SW 1271 (cell line): ENCODE results near the gene SLC38A4.
A peak's percentile ranks its signal among the peaks of the same experiment; 100 is the strongest.

Experiments used
- DNase-seq, 2 experiments: peaks; one replicate each; lab custom pipeline; 2025; lab: John Stamatoyannopoulos, UW

Gene SLC38A4

DNA sequence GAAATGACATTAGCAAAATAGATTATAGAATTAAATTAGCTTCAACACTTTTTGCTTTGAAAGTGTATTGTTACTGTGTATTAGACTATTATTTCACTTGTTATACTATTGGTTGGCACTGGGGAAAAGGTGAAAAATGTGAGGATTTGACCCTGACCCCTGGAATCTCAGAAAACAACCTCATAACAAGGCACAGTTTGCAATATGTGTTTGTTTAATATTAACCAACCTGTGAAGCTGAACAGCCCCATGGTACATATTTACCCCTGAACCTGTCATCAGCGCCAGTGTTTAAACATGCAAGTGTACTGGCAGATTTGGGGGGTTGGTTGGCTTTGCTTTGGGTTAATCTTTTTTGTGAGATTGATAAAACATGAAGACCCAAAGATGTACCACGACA is 11.7 kb downstream of the SLC38A4 start:
- no peak for DNase-seq

DNA sequence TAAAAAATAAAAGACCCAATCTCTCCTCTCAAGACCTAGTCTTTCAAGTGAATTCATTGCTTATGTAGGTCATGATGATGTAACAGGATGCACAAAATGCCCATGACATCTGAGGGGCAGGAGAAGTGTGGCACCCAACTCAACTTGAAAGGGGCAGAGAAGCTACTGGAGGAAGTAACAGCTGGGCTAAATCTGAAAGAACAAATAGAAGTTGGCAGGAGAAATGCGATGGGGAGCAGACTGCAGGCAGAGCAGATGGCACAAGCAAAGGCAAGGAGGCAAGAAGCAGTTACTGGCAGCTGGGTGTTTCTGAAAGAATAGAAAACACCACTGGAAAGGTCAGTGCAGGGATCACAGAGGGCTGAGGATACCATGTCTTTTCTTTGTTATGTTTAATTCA is 14.6 kb downstream of the SLC38A4 start:
- DNase-seq: no peak

GRCh38 chr12:46808955-46809697 is 16.7 kb downstream of the SLC38A4 start:
- no peak for DNase-seq

DNA sequence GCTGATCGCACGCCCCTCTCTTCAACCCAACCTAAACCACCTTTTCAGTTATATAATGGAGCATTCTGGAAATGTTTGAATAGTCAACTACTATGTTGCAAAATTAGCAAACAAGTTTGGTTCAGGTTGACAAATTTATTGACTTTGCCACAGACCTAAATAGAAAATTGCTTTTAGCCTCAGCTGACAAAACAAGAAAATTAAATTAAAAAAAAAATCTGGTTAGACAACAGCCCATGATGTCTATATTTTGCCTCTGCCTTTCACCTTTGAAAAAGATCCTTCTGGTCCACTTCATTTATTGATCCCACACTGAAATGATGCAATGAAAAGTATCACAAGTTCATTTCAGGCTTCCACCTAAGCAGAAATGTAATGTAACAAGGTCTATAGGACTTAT is 17.5 kb downstream of the SLC38A4 start:
- no peak for DNase-seq

DNA sequence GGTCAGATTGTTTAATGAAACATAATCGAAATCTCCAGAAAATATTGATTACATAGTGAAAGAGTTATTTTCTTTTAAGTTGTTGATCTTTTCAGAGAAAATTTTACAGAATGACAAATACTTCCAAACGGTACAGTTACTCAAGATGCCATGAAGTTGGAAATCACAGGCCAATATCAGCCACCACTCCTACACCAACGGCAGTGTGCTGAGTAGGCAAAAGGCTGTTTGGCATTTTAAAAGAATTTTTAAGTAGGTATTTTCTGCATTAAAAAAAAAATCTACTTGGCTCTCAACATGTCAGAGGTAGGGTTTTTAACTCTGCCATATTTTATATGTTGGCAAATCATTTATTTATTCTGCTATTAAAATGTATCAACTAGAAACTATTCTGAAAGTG is 21.7 kb downstream of the SLC38A4 start:
- no peak for DNase-seq

- no peak for DNase-seq
These were observed 22.3 kb downstream of the SLC38A4 start for GRCh38 chr12:46803517-46803916.

- no peak for DNase-seq
These were observed 24.5 kb downstream of the SLC38A4 start for GRCh38 chr12:46801293-46801692.

DNA sequence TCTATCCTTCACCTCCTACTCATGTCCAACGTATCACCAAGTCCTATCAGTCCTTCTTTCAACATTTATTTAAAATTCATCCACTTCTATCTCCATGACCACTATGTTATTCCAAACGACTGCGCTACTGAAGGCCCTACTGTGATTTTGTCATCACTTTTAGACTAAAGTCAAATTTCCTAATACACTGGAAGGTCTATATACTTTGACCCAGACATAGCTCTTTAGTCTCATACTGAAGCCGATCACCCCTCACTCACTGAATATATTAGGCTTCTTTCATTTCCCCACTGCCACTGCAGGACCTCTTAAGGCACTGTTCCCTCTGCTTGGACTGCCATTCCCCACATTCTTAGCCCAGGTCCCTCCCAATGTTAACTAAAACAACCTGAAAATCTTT is 25.6 kb downstream of the SLC38A4 start:
- DNase-seq: no peak

DNA sequence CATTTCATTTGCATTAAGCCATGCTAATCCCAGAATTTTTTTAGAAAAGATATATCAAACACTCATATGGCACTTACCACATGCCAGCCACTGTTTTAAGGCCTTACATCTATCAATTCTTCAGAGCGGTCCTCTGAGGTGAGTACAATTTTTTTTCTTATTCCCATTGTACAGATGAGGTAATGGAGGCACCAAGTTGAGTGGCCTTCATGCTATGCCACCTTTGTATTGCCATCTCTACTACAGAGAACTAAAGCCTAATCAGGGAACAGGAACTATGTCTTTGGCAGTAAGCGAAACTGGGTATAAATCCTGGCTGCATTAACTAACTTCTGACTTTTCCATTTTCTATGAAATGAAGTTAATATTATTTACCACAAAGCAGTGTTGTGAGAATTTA is 27.1 kb downstream of the SLC38A4 start:
- DNase-seq: no peak

GRCh38 chr12:46798056-46798455 is 27.7 kb downstream of the SLC38A4 start:
- no peak for DNase-seq

DNA sequence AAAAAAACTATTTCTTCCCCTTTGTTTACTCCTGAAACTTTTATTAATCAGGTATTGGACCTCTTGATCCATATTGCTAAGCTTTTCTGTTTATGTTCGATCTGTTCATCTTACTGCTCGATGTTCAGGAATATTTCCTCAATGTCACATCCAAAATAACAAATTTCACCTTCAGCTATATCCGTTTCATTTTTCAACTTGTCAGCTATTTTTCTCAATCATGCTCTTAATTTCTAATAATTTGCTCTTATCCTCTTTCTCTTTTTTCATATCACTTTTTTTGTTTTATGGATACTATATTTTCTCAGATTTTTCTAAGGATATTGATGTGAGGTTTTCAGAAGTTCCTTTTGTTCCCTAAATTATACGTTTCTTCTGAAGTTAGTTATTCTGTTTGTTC is 29.8 kb downstream of the SLC38A4 start:
- DNase-seq: no peak

GRCh38 chr12:46794593-46795190 is 31.1 kb downstream of the SLC38A4 start:
- DNase-seq: no peak

DNA sequence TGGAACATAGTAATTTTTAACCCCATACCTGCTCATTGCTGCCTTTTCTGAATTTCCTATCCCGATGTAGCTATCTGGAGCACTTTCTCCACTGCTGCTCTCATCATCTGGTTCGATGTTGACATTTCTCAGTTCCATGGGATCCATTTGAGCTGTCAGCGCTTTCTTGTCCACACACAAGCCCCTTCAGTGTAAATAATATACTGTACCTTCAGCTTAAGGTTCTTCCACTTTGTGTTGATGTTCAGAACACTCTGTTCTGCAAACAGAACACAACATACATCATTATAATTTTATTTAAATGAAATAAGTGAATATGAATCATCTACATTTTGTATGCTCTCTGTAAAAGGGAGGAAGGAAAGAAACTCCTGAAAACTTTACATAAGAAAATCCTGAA is 32.9 kb downstream of the SLC38A4 start:
- no peak for DNase-seq

GRCh38 chr12:46790066-46790465 is 35.7 kb downstream of the SLC38A4 start:
- DNase-seq: no peak

DNA sequence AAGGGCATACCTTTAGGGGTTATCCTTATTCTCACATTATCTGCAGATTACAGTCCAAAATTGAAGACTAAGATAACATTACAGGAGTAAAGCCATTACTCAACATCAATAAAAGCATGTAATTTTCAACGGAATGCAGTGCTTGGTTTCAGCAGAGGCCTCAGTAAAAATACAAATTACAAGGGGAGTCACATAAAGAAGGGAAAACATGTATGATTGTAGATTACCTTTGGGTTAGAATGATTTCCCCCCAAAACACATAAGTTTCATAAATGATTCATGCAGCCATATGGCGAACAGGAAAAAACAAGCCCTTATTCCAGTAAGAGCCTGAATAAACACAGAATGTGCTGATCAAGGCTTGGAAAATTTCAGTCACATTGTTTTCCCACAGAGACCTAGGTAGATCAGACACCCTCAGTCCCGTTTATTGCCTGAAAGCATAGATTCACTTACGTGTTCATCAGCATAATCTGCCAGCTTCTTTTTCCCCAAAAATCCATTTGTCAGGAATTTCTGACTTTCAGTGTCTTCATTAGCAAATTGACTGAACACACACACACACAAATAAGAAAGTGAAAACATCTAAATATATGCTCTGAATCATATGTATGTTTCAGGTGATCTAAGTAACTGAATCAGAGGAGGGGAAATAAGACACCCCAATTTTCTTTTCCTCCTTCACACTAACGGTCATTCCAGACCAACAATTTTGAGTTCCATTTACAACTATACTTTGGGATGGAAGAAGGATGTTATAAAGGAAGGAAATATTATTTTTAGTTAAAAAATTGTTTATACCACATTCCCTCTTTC is 37.5 kb downstream of the SLC38A4 start:
- DNase-seq: no peak

GRCh38 chr12:46787496-46788055 is 38.2 kb downstream of the SLC38A4 start:
- no peak for DNase-seq

DNA sequence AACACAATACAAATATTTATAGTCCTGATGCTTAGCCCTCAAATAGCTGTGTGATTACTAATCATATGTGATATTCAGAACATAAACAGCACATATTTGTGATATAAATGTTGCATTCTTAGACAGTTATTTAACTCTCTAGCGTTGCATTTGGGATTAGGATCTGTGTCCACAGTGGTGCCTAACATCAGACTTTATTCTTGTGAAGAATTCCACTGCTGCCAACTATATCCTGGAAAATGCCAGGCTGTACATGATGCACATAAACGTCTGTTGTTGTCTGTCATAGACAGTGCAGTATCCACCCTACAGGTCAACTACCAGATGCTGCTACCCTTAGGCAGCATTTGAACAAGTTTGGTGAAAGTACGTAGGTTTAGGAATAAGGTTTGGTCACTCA is 39.0 kb downstream of the SLC38A4 start:
- DNase-seq: peak in 1 of 2 experiments; percentile 48

DNA sequence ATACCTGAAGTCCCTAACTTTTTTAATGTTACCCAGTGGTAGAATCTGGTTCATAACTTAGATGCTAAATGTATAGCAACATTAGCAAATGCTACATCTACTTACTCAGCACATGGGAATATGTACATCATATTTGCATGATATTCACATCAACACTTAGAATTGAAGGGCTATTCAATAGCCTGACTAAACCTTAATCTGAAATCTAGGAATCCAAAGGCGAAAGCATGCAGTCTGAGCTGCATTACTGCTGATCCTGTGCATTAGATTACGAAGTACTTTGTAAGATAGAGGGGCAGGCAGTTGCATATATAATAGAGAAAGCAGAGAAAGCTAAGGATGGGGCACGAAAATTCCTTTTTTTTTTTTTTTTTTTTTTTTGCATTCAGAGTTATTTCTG is 40.4 kb downstream of the SLC38A4 start:
- no peak for DNase-seq

DNA sequence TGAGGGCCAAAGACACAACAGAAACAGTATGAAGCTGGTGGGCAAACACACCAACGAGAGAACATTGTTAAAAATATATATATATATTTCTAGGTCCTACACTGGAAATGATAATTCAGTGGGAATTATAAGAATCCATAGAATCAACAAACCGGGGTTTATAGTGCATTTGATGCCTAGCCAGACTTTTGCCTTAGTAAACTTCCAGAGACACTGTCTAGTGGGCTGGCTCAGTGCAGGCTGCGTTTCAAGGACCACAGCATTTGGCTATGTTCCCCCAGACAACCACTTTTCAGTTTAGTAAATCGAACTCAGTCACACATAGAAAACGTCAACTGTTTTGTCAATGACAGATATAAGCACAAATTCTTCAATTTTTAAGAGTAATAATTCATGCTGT is 41.9 kb downstream of the SLC38A4 start:
- no peak for DNase-seq

GRCh38 chr12:46779879-46780278 is 45.9 kb downstream of the SLC38A4 start:
- DNase-seq: no peak

GRCh38 chr12:46779063-46779462 is 46.7 kb downstream of the SLC38A4 start:
- no peak for DNase-seq

- no peak for DNase-seq
These were observed 47.4 kb downstream of the SLC38A4 start for GRCh38 chr12:46778415-46778814.

DNA sequence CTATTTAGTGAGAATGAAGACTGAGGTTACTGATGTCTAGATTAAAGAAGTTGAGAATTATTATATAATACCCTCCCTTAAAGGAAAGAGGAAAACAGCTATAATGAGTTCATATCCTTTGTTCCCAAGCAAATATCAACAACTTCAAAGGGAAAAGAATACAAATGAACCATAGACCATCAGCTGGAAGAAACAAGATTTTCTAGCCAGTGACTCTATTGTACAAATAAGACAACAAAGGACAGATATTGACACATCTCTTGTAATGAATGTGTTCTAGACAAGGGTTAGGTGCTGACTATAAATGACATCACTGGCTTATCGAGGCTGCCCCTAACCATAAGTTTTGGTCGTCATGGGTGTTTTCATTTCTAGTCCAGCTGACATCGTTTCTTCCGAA is 48.2 kb downstream of the SLC38A4 start:
- no peak for DNase-seq
